HG03175 (cell line): ENCODE measurements around the gene SHC4.
"Not testable (repeated sequence)": the region's sequence is repeated elsewhere in the genome, so short reads cannot be mapped to it uniquely, and the experiment has no call there.

Experiments used
- ATAC-seq: cut with Tn5 transposase; IDR thresholded peaks from one replicate; pipeline ENCODE4 v1.9.1; 2021; ENCODE audit warnings: mild to moderate bottlenecking, moderate library complexity; ENCODE audit not compliant: unreplicated experiment

SHC4 gene

DNA sequence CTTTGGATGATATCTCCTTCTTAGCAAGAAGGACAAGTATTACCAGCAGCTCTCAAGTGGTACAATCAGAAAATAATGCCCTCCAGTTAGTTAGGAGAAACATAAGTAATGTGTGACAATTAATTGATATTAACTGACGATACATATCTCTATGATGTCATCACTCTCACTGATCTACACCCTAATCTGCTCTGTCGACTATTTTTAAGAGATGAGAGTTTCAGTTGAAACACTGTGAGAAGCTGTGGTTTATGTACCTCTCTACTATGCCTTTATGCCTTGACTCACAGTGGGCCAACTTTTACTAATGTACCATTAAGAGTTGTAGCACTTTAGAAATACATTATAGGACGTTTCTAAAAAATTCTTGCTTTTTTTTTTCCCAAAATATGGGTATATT is 161.5 kb downstream of the SHC4 start:
- peak; percentile 40 for ATAC-seq

DNA sequence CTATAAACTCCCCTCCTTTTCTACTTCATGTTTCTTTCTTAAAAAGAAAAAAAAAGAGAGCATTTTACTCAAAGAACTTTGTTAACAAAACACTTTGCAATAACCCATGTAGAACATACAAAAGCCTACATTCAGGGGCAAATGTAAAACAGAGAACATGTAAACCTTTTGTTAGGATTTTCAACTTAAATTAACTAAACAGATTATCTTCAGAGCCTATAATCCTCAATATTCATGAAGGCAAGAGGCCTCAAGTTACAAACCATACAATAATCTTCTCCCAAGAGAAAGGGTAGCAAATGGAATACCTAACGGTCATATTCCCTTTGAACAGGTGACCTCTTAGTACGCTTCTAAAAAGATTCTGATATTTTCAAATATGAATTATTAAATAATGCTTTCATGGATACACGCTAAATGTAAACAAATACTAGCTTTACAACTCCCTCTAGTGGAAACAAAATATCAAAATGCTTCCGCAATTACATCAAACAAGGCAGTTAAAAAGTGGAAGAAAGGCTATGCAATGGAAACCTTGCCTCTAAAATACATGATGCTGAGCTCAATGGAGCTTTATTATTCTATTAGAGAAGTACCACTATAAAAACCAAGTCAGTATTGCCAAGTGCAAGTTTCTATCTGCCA is 162.8 kb downstream of the SHC4 start:
- ATAC-seq: no peak

DNA sequence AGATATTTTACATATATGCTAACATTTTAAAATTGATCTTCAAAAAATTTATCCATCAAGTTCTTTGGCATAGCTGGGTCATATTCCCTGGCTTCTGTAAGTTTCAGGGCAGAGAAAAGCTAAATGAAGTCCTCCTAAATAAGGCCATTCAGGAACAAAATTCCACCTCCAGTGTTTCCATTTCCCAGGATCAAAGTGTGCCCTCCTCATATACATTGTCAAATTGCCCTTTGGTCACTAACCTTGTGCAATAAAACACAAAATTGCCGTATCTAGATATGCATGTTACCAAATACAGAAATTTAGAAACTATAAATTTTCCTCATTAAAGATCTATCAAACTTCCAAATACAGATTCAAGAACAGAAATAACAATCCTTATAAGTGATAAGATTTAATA is 163.5 kb downstream of the SHC4 start:
- no peak for ATAC-seq

DNA sequence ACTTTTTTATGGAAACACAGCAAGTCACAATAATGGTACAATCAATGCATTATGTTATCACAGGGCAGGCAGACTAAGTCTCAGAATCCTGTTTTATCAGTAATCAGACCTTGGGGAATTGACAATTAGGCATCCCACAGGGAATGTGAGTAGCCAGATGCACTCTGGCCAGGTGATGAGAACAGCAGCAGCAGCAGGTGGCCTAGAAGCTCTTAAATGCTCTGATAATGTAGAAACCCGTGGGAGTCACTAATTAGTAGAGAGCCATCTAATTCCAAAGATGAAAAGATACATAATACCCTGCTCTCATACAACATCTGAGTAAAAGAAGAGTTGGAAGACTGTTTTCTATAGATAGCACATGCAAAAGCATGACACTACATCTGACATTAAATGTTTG is 165.4 kb downstream of the SHC4 start:
- no peak for ATAC-seq

DNA sequence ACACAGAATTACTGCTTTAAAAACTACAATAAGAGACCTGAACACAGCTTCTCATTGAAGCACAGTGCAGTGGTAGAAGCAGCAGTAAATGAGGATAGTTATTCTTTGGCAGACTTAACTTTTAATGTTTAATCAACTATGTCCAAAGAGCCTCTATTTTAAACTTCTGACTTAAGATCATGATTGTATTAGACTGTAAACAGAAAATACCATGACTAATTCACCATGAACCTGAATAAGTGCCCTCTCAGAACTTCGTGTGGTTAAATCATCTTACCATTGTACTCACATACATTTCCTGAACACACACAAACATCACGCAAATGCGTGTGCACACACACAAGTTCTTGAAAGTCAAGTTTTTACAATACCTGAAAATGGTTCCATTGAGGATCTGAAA is 166.8 kb downstream of the SHC4 start:
- ATAC-seq: peak; percentile 48

DNA sequence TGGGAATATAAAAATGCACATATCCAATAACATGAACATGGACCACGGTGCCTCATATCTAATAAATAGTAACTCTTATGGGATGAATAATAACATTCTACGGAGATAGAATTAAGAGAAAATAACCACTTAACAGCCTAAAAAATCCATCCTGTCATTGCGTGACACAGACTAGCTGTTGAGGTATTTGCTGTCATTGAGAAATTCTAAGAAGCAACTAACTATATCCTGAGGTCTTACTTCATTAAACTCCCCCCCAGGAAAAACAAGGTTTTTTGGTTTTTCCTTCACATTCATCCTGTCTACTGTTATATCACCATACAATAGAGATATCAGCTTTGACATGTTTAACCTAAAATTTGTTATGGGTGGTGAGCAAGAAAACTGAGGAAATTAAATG is 167.2 kb downstream of the SHC4 start:
- no peak for ATAC-seq

DNA sequence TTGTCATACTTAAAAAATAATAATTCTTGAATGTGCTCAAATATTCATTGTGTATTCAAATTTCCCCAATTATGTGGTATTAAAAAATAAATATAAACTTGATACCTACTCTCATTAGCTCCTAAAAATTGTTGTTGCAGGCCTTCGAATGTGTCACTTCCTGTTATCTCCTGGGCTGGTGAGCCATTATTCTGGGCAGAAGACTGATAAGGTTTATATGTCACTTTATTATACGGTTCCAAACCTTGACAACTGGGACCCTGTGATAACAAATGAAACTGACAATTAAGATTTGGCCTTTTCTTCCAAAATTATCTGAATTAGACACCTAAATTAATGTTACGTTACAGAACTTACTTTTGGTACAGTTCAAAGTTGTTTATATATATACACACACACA is 167.8 kb downstream of the SHC4 start:
- no peak for ATAC-seq

DNA sequence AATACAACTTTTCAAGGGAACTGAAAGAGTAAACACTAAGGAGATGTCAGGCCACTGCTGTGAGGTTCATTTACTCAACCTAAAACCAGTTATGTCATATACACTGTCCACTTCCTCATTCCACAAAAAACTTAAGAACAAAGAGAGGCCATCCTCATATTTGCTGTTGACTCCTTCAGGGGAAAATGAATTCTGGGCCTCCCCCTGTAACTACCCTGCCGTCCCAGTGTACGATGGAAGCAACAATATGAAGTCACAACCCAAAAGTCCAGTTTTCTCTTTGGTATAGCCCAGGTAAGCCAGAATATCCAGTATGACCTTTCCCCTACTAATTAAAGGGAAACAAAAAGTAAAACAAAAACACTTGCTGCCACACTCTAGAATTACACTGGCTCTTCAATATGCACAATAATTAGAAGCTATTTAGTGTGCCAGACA is 169.0 kb downstream of the SHC4 start:
- peak; percentile 93 for ATAC-seq

DNA sequence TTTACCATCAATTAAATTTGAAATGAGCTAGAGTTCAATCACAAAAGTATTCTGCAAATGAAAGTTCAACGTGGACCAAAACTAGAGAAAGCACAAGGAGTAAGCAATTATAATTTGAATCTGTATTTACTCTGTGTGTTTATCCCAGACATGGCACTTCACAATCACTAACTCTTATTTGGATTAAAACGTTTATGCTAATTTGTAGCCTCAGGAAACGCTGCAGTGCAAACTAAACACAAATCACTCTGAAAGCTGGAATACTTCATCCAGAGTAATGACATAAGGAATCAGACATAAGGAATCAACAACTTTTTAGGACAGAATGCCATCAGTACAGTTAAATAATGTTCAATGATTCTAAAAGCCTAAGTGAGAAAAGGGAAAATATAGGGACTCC is 171.3 kb downstream of the SHC4 start:
- ATAC-seq: no peak

DNA sequence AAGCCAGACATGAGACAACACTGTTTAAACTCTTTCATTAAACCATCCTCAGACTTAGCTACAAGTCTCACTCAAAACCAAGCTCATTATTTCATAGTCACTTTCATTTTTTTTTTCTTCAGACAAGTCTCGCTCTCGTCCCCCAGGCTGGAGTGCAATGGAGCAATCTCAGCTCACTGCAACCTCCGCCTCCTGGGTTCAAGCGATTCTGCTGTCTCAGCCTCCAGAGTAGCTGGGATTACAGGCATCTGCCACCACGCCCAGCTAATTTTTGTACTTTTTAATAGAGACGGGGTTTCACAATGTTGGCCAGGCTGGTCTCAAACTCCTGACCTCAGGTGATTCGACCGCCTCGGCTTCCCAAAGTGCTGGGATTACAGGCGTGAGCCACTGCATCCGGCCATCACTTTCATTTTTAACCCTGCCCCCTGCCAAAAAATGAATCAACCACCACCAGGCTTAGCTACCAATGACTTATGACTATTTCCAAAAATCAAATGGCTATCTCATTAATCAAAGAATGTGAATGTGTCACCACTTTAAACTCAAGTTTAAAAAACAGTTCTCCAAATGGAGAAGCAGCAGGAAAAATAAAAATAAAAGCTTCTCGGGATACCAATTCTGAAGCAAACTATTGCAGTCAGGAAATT is 173.1 kb downstream of the SHC4 start:
- not testable (repeated sequence) for ATAC-seq

DNA sequence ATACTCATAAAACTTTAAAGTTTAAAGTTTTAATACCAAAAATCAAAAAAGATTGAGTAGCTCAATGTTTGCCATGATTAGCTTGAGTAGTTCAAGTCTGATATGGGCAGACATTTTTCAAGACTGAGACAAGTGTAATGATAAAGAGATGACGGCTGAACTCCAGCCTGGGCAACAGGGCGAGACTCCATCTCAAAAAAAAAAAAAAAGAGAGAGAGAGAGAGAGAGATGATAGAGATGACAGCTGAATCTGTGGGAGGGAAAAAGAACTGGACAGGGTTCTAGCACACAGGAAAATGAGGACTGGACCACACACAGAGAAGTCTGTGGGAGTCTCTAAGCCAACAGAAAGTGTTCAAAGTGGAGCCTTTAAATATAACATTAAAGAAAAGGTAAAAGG is 178.0 kb downstream of the SHC4 start:
- ATAC-seq: no peak

DNA sequence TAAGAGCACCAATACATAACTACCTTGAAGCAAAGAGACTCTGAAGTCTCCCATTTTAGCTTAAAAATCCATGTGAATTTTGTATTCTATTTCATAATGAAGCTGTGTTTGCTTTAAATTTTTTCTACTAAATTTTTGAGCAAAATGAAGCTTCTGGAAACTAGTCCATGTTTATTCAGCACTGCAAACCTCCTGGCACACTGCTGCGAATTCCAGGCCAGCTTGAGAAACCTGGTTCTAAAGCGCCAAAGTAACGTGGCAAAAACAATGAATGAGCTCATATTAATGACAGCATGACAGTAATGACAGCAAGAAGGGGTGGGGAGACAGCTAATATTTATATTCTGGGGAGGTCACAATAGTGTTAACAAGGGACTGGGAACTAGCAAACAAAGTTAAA is 178.5 kb downstream of the SHC4 start:
- no peak for ATAC-seq

DNA sequence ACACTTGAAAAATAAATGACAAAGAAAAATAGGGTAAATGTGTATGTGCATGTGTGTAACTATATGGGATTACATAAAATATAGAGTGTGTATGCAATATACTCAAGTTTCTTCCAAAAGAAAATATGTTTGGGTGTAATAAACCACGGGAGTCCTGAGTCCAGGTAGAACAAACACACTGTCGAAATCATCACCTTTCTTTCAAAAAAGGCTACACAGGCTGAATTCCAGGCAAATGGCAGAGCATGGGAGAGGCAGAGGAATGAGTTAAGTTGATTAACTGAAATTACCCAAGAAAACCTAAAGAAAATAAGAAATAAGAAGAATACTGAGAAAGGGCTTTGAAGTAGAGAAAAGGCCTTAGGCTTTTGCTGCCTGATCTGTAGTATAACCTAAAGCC is 179.0 kb downstream of the SHC4 start:
- no peak for ATAC-seq

DNA sequence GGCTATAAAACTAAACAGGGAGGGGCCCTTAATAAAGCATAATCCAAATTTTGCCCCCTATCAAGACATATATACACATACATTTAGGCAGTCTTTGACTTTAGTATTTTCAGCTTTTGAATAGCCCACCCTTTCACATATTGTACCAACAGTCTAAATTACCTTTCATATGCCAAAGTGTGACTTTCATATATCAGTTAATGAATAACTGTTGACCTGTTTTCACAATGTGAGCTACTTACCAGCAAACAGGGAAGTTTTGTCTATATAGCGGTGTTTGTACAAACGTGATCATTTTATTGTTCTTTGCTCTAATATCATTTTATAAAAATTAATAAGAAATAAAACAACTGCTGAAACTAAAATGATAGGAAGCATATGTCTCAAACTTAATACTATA is 180.8 kb downstream of the SHC4 start:
- ATAC-seq: peak; percentile 65

DNA sequence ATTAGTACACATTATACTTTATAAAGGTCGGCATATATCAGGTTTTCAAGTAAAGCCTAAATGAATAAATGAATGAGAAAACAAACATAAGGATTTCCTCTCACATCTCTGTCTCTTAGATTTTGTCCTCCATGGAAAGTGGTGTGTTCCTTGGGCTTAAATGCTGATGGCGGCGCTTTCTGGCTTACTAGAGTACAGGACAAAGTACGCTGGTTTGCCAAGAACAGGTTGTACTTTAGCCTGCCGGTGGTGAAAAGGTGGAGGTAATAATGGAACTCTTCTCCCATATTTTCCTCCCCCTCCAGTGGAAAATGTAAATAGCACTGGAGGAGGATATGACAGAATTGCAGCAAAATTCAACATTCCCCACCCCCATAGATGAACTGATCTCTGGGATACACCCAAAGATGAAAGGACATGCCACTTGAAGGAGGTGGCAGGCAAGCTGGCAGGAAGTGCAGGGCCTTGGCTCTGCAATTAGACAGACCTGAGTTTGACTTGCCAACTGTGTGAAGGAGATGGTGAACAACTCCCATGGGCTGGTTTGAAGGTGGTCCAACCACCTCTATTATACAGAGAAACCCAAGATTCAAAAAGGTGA is 182.1 kb downstream of the SHC4 start:
- no peak for ATAC-seq

DNA sequence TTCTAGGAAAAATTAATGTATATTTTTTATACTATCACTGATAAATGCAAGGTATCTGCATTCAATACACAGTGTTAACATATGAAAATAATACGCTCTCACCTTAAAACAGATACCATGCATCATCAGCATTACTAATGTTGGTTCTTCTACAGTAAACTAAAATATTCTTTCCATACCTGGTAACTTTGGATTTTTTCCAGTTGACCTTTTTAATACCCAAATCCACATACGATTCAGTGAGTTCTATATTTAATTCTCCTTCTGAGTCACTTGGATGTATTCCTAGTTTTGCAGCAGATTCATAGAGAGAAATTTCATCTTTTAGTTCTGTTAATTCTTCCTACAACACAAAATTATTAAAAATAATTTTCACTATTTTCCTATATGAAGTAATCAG is 182.7 kb downstream of the SHC4 start:
- ATAC-seq: no peak

DNA sequence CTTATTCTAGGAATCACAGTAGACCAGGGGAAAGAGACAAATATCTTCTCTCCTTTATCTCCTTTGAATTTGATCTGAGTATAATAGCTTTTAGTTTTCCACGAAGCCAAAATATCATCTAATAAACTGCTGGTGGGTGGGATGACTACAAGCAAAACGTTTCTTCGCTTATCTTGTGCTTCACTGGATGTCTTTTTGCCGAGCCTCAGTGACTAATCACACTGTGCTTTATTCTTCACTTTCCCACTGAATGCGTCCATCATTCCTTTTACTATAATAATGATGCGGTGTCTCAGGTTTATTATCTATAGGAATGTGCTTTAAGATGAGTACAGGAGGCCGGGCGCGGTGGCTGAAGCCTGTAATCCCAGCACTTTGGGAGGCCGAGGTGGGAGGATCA is 185.4 kb downstream of the SHC4 start:
- no peak for ATAC-seq

DNA sequence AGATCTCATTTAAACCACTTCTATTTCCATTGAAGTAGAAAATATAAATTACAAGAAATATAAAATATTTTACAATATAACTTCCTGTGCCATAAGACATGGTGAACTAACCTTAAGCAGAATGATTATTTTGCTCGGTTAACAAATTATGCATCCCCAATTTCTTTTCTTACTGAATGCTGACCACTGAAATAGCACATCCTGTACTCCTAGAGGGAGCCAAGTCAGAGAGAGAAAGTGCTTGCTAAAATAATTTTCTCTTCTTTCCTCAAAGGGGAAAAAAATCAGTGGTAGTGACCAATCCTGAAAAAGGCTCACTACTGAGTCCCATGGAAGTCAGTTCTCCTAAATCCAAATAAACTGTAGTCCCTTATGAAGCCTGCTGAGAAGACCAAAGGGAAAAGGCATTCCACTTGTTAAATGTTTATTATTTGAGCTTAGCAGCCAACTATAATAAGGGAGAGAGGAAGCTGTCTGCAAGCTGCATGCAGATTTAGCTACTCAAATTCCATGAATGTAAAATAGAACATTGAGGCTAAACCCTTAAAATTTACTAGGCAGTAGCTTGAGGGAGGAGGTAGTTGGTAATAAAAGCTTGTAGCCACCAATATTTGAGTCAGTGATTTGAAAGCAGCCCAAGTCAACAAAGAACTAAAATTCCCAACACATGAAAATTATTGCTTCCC is 185.9 kb downstream of the SHC4 start:
- ATAC-seq: no peak

DNA sequence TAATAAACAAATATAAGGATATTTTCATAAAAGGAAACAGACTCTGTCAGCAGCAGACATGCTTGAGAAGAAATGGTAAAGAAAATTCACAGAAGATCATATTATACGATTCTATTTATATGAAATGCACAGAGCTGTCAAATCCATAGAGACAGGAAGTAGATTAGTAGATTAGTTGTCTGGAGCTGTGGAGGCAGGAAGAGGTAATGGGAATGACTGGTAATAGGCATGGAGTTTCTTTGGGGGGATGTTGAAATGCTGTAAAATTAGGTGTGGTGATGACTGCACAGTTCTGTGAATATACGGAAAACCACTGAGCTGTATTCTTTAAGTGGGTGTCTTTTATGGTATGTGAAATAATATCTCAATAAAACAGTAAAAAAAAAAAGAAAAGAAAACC is 188.2 kb downstream of the SHC4 start:
- no peak for ATAC-seq

DNA sequence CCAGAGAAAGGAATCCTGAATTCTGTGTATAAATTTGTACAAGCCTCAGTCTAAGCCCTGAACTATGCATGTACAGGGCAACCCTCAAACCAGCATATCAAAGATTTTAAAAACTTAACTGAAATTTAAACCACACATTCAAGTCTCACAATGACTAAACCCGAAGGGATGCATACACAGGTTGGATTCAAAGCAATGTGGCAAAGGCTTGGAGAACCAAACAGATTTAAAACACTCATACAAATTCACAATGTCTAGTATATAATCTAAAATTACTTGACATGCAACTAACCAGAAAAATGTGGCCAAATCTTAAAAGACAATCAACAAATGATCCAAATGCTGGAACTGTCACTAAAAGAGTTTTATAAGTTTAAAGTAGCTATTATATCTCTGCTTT is 189.2 kb downstream of the SHC4 start:
- ATAC-seq: no peak
